Measurements from ENCODE around the gene SFMBT2. TPM values are rescaled to one million over a fixed set of nuclear protein-coding genes. Genes with fewer than 3 reads are reported as not detected.

The SFMBT2 gene
- total and polyA plus RNA-seq, 10 donors: 4.4 to 47.7 (median 34.8) TPM

DNA sequence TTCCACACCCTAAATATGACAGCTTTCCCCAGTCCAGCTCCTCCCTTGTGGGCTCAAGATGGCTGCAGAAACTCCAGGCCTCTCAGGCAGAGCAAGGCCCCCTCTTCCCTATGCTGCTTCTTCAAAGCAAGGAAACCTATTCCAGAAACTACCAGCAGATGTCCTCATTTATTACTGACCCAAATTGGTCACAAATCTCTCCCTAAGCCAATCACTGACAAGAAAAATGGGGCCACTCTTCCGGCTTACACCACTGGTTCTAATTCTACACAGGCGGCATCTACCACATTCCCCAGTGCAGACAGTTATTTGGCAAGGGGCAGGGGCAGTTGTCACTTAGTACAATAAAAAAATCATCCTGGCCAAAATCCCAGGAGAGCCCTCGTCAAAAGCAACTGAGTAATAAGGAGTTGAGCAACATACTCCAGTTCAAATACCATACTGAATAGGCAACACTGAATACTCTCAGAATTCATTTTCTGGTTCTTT is 150.4 kb downstream of the SFMBT2 start:
- H3K9me3 ChIP-seq: no peaks in the 10 kb centered on the region
- TF ChIP-seq CTCF (IDR thresholded peaks at IDR 0.05 in 8 of 11, conservative IDR thresholded peaks at IDR 0.05 in 3 of 11) (peak; percentile 58 to 87 (median 82)), POLR2A (IDR thresholded peaks at IDR 0.05) (no peak), POLR2AphosphoS5 (IDR thresholded peaks at IDR 0.05) (peak in 1 of 3 donors; percentile 52)
- no peak overlapping the region for H3K4me3 ChIP-seq
- H3K27me3 ChIP-seq (replicated peaks in 1 of 7): no peaks in the 10 kb centered on the region
- no peak for DNase-seq
- peaks cover 16 to 74% (median 48%) of the 10 kb centered on the region in 6 donors for H3K4me1 ChIP-seq
- intact Hi-C loops (cut with DNase I; ENCODE audit: low total_unique reads): loop anchor here (10.0 kb wide), 1 partner anchor 144 kb away; no protein-coding TSS in a partner anchor
- H3K27ac ChIP-seq: peak overlapping the region in 4 of 8 donors; percentile 29 to 46 (median 38)
- H3K36me3 ChIP-seq: peaks cover 0 to 22% (median 3%) of the 10 kb centered on the region in 6 donors
- WGBS, 5 donors: 21 to 42% (median 35%) methylated on average over 3 of the region's 3 CpGs

DNA sequence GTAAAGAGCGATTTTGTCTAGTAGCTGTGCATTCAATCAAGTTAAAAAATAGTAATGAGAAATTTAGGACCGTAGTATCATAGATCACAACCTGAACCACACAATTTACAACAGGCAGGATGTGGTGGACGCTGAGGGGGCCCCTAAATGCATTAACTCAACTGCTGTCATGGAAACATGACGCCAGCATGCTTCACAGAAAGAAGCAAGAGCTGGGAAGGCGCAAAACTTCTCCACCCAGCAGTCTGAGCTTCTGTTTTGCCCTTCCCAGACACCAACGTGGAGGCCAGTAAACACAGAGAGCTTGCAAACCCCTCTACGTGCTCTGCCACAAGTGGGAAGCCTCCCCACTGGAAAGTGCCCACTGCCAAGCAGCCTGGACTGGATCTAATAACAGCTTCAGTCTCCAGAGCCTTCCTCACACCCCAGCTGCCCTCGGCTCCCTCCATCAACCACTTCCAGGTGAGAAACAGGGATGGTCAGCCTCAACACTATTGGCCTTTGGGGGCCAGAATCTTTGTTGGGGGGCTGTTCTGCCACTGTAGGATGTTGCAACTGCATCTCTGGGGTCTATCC is 151.8 kb downstream of the SFMBT2 start:
- TF ChIP-seq POLR2A (IDR thresholded peaks at IDR 0.05): no peak
- Histone ChIP-seq H3K36me3 (peaks cover 0 to 31% (median 3%) of the 10 kb centered on the region in 6 donors), H3K27ac (peak overlapping the region in 2 of 8 donors; percentile 32 to 45), H3K27me3 (replicated peaks in 1 of 7) (no peaks in the 10 kb centered on the region), H3K9me3 (no peaks in the 10 kb centered on the region), H3K4me3 (no peak overlapping the region), H3K4me1 (peaks cover 16 to 68% (median 45%) of the 10 kb centered on the region in 6 donors)
- intact Hi-C loops (cut with DNase I; ENCODE audit: low total_unique reads): no loop called here
- WGBS, 5 donors: 28 to 41% (median 31%) methylated on average over 8 of the region's 8 CpGs
- DNase-seq: no peak

DNA sequence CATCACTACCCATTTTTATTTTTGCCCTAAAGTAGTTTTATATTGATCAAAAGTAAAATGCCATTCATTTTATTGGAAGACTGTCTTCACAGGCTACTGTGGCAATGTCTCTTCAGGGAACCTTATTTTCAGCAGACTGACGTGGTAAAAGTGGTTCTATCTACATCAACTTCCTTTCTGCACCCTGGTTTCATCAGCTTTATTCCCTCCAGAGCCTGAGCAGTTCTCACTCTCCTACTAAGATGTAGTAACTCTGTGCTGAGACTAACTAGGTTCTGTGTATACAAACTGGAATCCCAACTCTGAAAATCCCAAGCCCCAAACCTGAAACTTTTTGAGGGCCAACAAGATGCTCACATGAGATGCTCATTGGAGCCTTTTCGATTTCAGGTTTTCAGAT is 155.3 kb downstream of the SFMBT2 start:
- DNase-seq: no peak
- no peak overlapping the region for H3K4me3 ChIP-seq
- no peak for TF ChIP-seq POLR2AphosphoS5 (IDR thresholded peaks at IDR 0.05)
- peaks cover 0 to 25% (median 4%) of the 10 kb centered on the region in 6 donors for H3K36me3 ChIP-seq
- intact Hi-C loops (cut with DNase I; ENCODE audit: low total_unique reads): no loop called here
- H3K27ac ChIP-seq: peak overlapping the region in 1 of 8 donors; percentile 12
- H3K4me1 ChIP-seq: peaks cover 11 to 77% (median 45%) of the 10 kb centered on the region in 6 donors
- WGBS, 5 donors: 55 to 70% (median 61%) methylated on average over 2 of the region's 2 CpGs
- no peaks in the 10 kb centered on the region for H3K27me3 ChIP-seq (replicated peaks in 1 of 7)
- H3K9me3 ChIP-seq: no peaks in the 10 kb centered on the region

- Histone ChIP-seq H3K27ac (peak overlapping the region in 2 of 8 donors; percentile 40 to 50), H3K4me3 (no peak overlapping the region), H3K36me3 (peaks cover 0 to 54% (median 17%) of the 10 kb centered on the region in 6 donors), H3K27me3 (replicated peaks in 1 of 7) (no peaks in the 10 kb centered on the region), H3K4me1 (peaks cover 0 to 41% (median 19%) of the 10 kb centered on the region in 6 donors), H3K9me3 (no peaks in the 10 kb centered on the region)
- peak in 1 of 3 donors; percentile 66 for TF ChIP-seq POLR2AphosphoS5 (IDR thresholded peaks at IDR 0.05)
- TF ChIP-seq CTCF (IDR thresholded peaks at IDR 0.05 in 8 of 11, conservative IDR thresholded peaks at IDR 0.05 in 3 of 11): no peak
- no peak for TF ChIP-seq POLR2A (IDR thresholded peaks at IDR 0.05)
- 66 to 73% (median 68%) methylated on average over 11 to 12 of the region's 12 CpGs for WGBS, 5 donors
- peak; percentile 64 for DNase-seq
- intact Hi-C loops (cut with DNase I; ENCODE audit: low total_unique reads): no loop called here
These were observed 159.0 kb downstream of the SFMBT2 start for GRCh38 chr10:7251696-7252465.

DNA sequence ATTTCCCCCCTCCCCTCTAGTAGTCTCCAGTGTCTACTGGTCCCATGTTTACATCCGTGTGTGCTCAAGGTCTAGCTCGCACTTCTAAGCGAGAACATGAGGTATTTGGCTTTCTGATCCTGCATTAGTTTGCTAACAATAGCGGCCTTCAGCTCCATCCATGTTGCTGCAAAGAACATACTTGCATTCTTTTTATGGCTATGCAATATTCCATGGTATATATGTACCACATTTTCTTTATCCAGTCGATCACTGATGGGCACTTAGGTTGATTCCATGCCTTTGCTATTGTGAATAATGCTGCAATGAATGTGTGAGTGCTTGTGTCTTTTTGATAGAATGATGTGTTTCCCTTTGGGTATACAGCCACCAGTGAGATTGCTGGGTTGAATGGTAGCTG is 160.6 kb downstream of the SFMBT2 start:
- TF ChIP-seq POLR2AphosphoS5 (IDR thresholded peaks at IDR 0.05): no peak
- no peak for TF ChIP-seq POLR2A (IDR thresholded peaks at IDR 0.05)
- no peak for TF ChIP-seq CTCF (IDR thresholded peaks at IDR 0.05 in 8 of 11, conservative IDR thresholded peaks at IDR 0.05 in 3 of 11)
- no peaks in the 10 kb centered on the region for H3K27me3 ChIP-seq (replicated peaks in 1 of 7)

More for the DNA sequence above, 160.6 kb downstream of the SFMBT2 start:
- Histone ChIP-seq H3K9me3 (no peaks in the 10 kb centered on the region), H3K4me3 (no peak overlapping the region), H3K4me1 (peaks cover 0 to 26% (median 10%) of the 10 kb centered on the region in 6 donors), H3K36me3 (peaks cover 0 to 70% (median 19%) of the 10 kb centered on the region in 6 donors), H3K27ac (no peak overlapping the region)
- WGBS, 5 donors: 96 to 100% (median 97%) methylated on average over 5 of the region's 5 CpGs
- no peak for DNase-seq
- intact Hi-C loops (cut with DNase I; ENCODE audit: low total_unique reads): no loop called here

Measured in spleen (tissue), 11 donors.